HepG2 (cell line): ENCODE results near the gene ERCC2. TPM values are rescaled to one million over a fixed set of nuclear protein-coding genes. Genes with fewer than 3 reads are reported as not detected.

ENCODE experiments used
- GZF1 ChIP-seq: sonication (generic); formaldehyde crosslinking; IDR thresholded peaks from 2 replicates; pipeline ENCODE4 v1.5.1; 2020; ENCODE audit warnings: mild to moderate bottlenecking, missing genetic modification reagents
- HDAC2 ChIP-seq: sonication (generic); formaldehyde crosslinking; IDR thresholded peaks from 2 replicates; pipeline ENCODE4 v1.4.0; 2020; ENCODE audit warnings: missing genetic modification reagents
- MXD1 ChIP-seq: sonication (generic); formaldehyde crosslinking; IDR thresholded peaks from 2 replicates; pipeline ENCODE4 v1.4.0; 2020; ENCODE audit warnings: mild to moderate bottlenecking, missing genetic modification reagents
- NFAT5 ChIP-seq: sonication (generic); formaldehyde crosslinking; IDR thresholded peaks from 2 replicates; pipeline ENCODE4 v1.4.0; 2020; ENCODE audit warnings: missing genetic modification reagents
- NR2F6 ChIP-seq, 2 experiments: IDR thresholded peaks; 2 replicates each; pipeline ENCODE4 v1.6.1; 2016; ENCODE audit warnings: antibody characterized with exemption in 1 of 2, mild to moderate bottlenecking in 1 of 2
- SRSF4 ChIP-seq: fragments of 200-400 bp; formaldehyde crosslinking; IDR thresholded peaks from one replicate; pipeline ENCODE4 v1.6.1; 2018; ENCODE audit warnings: mild to moderate bottlenecking, low read depth, low read length, moderate library complexity; ENCODE audit not compliant: poor library complexity, severe bottlenecking
- ZNF180 ChIP-seq: sonication (generic); formaldehyde crosslinking; IDR thresholded peaks from 2 replicates; pipeline ENCODE4 v1.4.0; 2020; ENCODE audit warnings: low read depth, missing genetic modification reagents, borderline replicate concordance
- ZNF274 ChIP-seq: sonication (generic); formaldehyde crosslinking; IDR thresholded peaks from 2 replicates; pipeline ENCODE4 v1.5.1; 2020; ENCODE audit warnings: mild to moderate bottlenecking, missing genetic modification reagents
- ZNF414 ChIP-seq: sonication (generic); formaldehyde crosslinking; IDR thresholded peaks from 2 replicates; pipeline ENCODE4 v1.5.0; 2020; ENCODE audit warnings: missing genetic modification reagents
- ZNF792 ChIP-seq: IDR thresholded peaks from 2 replicates; pipeline ENCODE4 v1.6.1; 2016
- ZSCAN31 ChIP-seq: sonication (generic); formaldehyde crosslinking; IDR thresholded peaks from 2 replicates; pipeline ENCODE4 v1.5.0; 2020; ENCODE audit warnings: low read depth, mild to moderate bottlenecking, missing genetic modification reagents
- ZZZ3 ChIP-seq: sonication (generic); formaldehyde crosslinking; IDR thresholded peaks from 2 replicates; pipeline ENCODE4 v1.4.0; 2020; ENCODE audit warnings: missing genetic modification reagents, mild to moderate bottlenecking, borderline replicate concordance
- polyA plus RNA-seq, 8 experiments: library from polyadenylated mRNA; depleted of rRNA in 3 of 8; stranded (reverse) in 7 of 8; unstranded in 1 of 8; fragments of >200 nt; fragmentation: Illumina TruSeq in 4 of 8; extraction: Trizol in 4 of 8; gene quantifications; 2 replicates each; pipeline versions ENCODE4 v1.2.1 to v1.2.3, GENCODE V29; 2011 to 2016; ENCODE audit warnings: low read depth in 4 of 8, missing spikeins in 1 of 8, mixed read lengths in 1 of 8; ENCODE audit not compliant: insufficient read depth in 1 of 8
- total RNA-seq, 5 experiments: library from RNA; depleted of rRNA; stranded (reverse); fragments of >200 nt; fragmentation: Illumina TruSeq; extraction: Trizol; gene quantifications; 2 replicates each; pipeline ENCODE4 v1.2.3, GENCODE V29; 2016; ENCODE audit warnings: low read depth in 1 of 5
- TF ChIP-seq, protein P1 (sequence below): sonication (generic); formaldehyde crosslinking; IDR thresholded peaks from 2 replicates; pipeline ENCODE4 v1.5.0; 2020; ENCODE audit warnings: mild to moderate bottlenecking, missing genetic modification reagents, moderate library complexity

ERCC2 gene
- total and polyA plus RNA-seq, 2 of the 13 experiments (the other 11 are each of a cell fraction or from before 2014, with no cell fraction given), result 25.4 to 49.2 TPM

DNA sequence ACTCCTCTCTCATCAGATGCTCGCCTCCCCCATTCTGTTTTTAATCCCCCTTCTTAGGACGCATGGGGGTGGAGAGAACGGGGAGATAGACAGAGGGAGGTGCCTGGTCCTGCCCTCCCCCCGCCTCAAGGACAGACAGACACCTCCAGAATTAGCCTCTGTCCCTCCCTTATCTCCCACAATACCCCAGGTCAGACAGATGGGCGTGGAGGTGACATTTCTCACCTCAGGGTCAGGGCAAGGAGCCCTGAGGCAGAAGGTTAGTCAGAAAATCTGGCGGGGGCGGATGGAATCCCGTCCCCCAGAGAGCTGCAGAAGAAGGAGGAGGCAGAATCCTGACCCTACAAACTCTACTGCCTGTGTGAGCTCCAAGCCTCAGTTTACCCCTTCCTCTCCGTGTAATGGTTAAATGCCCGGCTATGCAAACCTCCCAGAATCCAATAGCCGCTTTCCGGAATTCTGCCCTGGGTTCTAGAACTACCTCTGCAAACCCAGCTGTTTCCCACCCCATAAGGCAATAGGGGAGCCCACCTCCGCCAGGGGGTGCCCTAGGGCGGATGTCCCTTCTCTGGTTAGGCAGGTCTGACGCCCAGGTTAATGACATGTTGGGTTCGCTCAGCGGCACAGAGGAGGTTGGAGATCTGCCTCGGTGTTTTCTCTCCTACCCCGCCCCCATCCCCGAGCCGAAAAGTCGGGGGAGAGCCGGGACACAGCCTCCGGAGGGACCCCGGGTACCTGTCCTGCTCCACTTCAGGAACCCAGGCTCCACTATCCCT is 33.6 kb upstream of the ERCC2 start (continued):
- TF ChIP-seq ZNF792 (CRISPR knock-in tag) (no peak), GZF1 (CRISPR knock-in tag) (no peak), ZZZ3 (CRISPR knock-in tag) (no peak), ZNF180 (CRISPR knock-in tag) (no peak), ZSCAN31 (CRISPR knock-in tag) (no peak), HDAC2 (CRISPR knock-in tag) (no peak), NR2F6 (IDR thresholded peaks at IDR 0.05) (0 out of 2 replicates have a peak, but pooled peaks have one; percentile 29), NR2F6 (CRISPR knock-in tag; IDR thresholded peaks at IDR 0.05) (no peak), MXD1 (CRISPR knock-in tag) (no peak), SRSF4 (no peak), ZNF274 (CRISPR knock-in tag) (no peak), ZNF414 (no peak), NFAT5 (no peak)
- TF ChIP-seq, protein P1, sequence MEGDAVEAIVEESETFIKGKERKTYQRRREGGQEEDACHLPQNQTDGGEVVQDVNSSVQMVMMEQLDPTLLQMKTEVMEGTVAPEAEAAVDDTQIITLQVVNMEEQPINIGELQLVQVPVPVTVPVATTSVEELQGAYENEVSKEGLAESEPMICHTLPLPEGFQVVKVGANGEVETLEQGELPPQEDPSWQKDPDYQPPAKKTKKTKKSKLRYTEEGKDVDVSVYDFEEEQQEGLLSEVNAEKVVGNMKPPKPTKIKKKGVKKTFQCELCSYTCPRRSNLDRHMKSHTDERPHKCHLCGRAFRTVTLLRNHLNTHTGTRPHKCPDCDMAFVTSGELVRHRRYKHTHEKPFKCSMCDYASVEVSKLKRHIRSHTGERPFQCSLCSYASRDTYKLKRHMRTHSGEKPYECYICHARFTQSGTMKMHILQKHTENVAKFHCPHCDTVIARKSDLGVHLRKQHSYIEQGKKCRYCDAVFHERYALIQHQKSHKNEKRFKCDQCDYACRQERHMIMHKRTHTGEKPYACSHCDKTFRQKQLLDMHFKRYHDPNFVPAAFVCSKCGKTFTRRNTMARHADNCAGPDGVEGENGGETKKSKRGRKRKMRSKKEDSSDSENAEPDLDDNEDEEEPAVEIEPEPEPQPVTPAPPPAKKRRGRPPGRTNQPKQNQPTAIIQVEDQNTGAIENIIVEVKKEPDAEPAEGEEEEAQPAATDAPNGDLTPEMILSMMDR (CRISPR knock-in tag), result peak; percentile 81
